ENCODE data around the gene TMEM161A. TPM values are rescaled to one million over a fixed set of nuclear protein-coding genes. Genes with fewer than 3 reads are reported as not detected.
"Not testable (repeated sequence)": the region's sequence is repeated elsewhere in the genome, so short reads cannot be mapped to it uniquely, and the experiment has no call there.

TMEM161A gene
- total RNA-seq, 1 donor from 2014 or later, result 12.2 TPM

DNA sequence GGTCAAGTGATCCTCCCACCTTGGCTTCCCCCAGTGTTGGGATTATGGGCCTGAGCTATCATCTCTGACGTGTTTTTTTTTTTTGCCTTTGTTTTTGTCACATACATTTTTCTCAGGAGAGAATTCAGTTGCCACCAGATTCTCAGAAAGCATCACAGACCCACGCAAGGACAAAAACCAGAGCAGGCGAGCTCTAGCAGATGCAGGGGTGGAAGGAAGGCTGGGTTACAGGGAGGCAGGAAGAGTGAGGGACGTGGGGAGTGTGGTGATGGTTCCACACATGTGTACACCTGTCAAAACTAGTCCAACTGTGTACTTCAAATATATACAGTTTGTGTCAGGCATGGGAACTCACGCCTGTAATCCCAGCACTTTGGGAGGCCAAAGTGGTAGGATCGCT, 4.3 kb downstream of the TMEM161A start:
- no peak for DNase-seq (ENCODE audit: low spot score)
- intact Hi-C loops (cut with DNase I), result no loop called here

- intact Hi-C loops (cut with DNase I), result no loop called here
- no peak for DNase-seq (ENCODE audit: low spot score)
These were observed 5.4 kb downstream of the TMEM161A start for GRCh38 chr19:19132912-19133311.

DNA sequence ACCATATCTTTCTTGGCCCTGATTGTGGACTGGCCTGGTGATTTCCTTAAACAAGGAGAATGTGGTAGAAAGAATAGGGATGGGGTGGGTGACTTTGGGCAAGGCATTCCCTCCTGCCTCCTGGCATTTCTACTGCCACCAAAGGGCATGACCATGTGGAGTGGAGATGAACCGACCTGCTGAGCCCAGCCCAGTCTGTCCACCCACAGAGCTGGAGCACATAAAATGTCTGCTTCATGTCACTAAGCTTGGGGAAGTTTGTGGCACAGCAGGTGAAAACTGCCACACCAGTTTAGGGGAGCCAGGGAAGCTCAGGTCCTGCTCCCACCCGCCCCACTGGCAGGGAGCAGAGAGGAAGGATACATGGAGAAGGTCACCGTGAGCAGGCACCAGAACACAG, 6.3 kb downstream of the TMEM161A start:
- intact Hi-C loops (cut with DNase I), result no loop called here
- no peak for DNase-seq (ENCODE audit: low spot score)

DNA sequence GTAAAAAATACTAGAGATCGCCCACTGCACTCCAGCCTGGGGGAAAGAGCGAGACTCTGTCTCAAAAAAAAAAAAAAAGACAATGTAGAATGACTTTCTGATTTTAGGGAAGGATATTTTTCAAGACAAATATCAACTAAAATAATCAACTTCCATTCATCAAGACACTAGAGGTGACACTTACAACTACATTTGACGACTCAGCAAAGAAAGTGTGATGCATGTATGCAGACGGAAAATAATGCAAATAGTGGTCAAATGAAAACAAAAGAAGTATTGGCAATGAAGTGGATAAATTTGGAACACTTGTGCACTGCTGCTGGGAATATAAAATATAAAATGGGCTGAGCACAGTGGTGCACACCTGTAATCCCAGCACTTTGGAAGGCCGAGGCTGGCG, 12.2 kb downstream of the TMEM161A start:
- intact Hi-C loops (cut with DNase I), result no loop called here
- no peak for DNase-seq (ENCODE audit: low spot score)

GRCh38 chr19:19123386-19123785, 14.9 kb downstream of the TMEM161A start:
- intact Hi-C loops (cut with DNase I), result no loop called here
- no peak for DNase-seq (ENCODE audit: low spot score)

DNA sequence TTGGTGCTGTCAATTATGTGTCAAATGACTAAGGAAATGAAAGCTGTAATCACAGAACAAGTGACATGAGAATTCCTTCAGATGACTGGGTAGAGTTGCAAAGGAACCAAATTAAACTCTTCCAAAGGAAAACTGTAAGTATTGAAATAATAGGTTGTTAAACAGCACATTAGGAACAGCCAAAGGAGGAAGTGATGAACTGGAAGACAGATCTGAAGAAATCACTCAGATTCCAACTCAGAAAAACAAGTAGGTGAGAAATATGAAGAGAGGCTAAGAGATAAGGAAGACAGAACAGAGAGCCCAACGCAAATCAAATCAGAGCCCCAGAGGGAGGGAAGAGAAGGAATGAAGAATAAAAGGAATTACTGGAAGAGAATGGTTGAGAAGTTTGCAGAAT, 15.4 kb downstream of the TMEM161A start:
- no peak for DNase-seq (ENCODE audit: low spot score)
- intact Hi-C loops (cut with DNase I), result no loop called here

DNA sequence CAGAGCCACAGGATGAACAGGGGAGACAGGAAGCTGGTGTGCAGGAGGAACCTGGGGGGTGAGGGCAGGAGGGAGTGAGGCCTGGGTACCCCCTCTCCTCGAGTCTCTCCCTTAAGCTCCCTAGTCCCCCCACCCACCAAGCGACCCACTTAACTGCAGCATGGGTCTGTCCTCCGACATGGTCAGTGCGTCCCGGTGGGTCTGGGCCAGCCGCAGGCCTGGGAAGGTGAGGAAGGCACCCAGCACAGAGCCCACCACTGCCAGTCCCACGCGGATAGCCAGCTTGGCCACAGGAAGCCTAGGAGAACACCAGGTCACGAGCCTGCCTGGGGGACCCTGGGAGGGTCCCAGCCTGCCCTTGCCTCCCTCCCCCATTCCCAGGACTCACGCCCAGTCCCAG, 16.9 kb downstream of the TMEM161A start:
- DNase-seq (ENCODE audit: low spot score), result no peak
- intact Hi-C loops (cut with DNase I), result no loop called here

GRCh38 chr19:19120308-19121231, 17.7 kb downstream of the TMEM161A start:
- intact Hi-C loops (cut with DNase I), result no loop called here
- no peak for DNase-seq (ENCODE audit: low spot score)

- no peak for DNase-seq (ENCODE audit: low spot score)
These were observed 18.7 kb downstream of the TMEM161A start for GRCh38 chr19:19119325-19120237.

DNA sequence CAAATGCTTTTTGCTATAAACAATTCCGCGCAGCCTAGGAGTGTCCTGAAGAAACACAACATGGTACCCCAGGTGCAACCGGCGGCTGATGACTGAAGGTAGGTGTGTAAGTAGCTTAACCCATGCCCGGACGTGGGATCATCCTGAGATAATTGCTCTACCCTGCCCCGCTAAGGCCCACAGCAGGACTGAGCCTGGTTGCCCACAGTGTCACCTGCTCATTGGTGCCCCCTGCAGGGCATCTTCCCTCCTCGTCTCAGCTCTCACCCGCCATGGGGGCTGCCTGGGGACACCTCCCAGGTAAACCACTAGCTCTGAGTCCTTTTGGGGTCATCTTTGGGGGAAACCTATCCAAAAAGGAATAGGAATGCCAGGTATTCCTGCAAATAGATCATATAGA, 22.3 kb downstream of the TMEM161A start:
- intact Hi-C loops (cut with DNase I), result no loop called here
- DNase-seq (ENCODE audit: low spot score), result no peak

More at GRCh38 chr19:19119325-19120237, 18.7 kb downstream of the TMEM161A start:
- intact Hi-C loops (cut with DNase I), result no loop called here

- intact Hi-C loops (cut with DNase I), result no loop called here
- no peak for DNase-seq (ENCODE audit: low spot score)
These were observed 25.1 kb downstream of the TMEM161A start for GRCh38 chr19:19113040-19113626.

- intact Hi-C loops (cut with DNase I), result no loop called here
- no peak for DNase-seq (ENCODE audit: low spot score)
These were observed 26.2 kb downstream of the TMEM161A start for GRCh38 chr19:19111967-19112580.

DNA sequence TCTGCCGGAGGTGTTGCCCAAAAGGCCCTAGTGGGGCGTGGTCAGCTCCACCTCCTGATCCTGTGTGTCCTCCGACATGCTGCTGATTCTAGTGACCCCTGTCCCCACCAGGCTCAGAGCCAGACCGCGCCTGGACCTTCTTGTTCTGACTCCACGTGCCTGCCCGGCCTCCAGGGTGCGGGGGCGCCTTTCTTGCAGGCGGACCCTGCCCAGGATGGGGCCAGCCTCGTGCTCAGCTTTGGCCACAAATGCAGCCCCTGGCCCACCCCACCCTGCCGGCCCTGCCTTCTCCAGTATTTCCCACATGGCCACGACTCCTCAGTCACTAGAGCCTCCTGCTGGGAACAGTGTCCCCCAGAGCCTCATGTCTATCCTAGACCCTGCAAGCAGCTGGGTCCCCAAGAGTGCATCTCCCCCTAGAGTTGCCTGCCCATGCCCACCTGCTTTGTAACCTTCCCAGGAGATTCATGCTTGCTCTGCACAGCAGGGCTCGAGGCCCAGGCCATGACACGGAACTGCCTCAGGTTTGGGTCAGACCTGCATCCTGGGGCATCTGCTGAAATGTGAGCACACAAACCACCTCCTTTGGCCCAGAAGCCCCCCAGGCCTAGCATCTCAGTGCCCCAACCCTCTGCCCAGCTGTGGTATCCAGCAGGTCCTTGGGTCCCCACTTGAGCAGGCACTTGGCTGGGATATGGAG, 27.0 kb downstream of the TMEM161A start:
- DNase-seq (ENCODE audit: low spot score), result no peak
- intact Hi-C loops (cut with DNase I), result no loop called here

DNA sequence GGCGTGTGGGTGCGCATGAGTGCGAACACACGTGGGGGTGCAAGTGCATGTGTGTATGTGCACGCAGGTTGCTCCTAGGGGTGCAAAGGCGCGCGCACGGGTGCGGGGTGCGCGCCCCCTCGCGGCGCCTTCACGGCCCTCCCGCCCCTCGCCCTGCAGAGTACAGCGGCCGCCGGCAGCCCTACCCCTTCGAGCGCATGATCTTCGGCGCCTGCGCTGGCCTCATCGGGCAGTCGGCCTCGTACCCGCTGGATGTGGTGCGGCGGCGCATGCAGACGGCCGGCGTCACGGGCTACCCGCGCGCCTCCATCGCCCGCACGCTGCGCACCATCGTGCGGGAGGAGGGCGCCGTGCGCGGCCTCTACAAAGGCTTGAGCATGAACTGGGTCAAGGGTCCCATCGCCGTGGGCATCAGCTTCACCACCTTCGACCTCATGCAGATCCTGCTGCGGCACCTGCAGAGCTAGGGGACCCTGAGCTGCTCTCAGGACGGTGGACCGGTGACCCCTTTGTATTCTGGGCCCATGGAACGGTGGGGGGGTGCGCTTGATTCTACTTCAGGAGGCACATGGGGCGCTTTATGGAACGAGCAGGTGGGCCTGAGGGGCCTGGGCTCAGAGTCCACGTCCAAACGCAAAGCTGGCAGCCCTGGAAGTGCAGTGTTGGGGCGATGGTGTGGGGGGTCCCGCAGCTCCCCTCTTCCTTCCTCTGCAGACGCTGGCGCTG, 27.7 kb downstream of the TMEM161A start:
- intact Hi-C loops (cut with DNase I), result no loop called here
- DNase-seq (ENCODE audit: low spot score), result no peak

- intact Hi-C loops (cut with DNase I), result no loop called here
These were observed 28.7 kb downstream of the TMEM161A start for GRCh38 chr19:19109601-19110000.

GRCh38 chr19:19107654-19108053, 30.6 kb downstream of the TMEM161A start:
- intact Hi-C loops (cut with DNase I), result no loop called here

More at GRCh38 chr19:19109601-19110000, 28.7 kb downstream of the TMEM161A start:
- DNase-seq (ENCODE audit: low spot score), result no peak

DNA sequence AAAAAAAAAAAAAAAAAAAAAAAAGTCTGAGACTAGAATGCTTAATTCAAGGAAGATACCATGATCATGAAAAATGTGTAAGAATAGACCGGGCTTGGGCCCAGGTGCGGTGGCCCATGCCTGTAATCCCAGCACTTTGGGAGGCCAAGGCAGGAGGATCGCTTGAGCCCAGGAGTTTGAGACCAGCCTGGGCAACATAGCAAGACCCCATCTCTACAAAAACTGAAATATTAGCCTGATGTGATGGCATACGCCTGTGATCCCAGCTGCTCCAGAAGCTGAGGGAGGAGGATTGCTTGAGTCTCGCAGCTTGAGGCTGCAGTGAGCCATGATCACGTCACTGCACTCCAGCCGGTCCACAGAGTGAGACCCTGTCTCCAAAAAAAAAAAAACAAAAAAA, 31.3 kb downstream of the TMEM161A start:
- DNase-seq (ENCODE audit: low spot score), result not testable (repeated sequence)

More at GRCh38 chr19:19107654-19108053, 30.6 kb downstream of the TMEM161A start:
- no peak for DNase-seq (ENCODE audit: low spot score)

DNA sequence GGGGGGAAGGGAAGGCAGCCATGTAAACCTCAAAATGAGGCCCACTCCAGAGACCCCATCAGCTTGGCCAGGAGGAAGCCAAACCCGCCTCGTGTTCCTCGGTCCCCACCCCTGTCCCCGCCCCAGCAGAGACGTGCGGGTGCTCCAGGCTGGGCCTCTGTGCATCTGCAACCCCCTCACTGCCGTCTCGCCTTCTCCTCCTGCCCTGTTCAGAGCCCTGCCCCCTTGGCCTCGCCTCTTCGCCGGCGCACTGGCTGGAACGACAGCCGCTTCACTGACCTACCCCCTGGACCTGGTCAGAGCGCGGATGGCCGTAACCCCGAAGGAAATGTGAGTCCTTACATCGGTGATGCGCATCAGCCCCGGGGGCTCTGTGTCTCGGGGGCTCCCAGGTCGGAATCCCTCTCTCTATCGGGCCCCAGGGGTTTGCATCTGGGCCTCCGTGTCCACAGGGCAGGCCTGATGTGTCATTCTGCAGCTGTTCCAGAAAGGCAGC, 32.2 kb downstream of the TMEM161A start:
- DNase-seq (ENCODE audit: low spot score), result no peak
- intact Hi-C loops (cut with DNase I), result no loop called here

More for the DNA sequence above, 31.3 kb downstream of the TMEM161A start:
- intact Hi-C loops (cut with DNase I), result not testable (repeated sequence)
